ENCODE results near the gene ZNF385B. TPM values are rescaled to one million over a fixed set of nuclear protein-coding genes. Genes with fewer than 3 reads are reported as not detected.

ZNF385B gene
- total RNA-seq, 2 experiments from 2014 or later = not detected

DNA sequence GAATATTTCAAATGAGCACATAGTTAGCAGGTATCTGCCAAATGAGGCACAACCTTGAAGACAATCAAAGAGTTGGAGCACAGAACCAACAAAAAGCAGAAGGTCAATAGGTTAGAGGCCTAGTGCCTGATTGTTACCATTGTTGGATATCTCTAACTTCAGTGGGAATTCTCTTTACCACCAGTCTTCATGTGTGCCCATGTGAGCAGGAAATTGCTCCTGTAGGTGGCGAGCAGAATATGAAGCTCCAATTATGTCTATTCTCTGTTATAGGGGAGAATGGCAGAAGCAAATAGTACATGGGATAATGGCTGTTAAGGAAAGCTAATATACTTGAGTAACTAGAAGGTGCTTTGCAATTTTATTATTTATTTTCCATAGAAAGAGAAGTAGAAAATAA lies 14.9 kb upstream of the ZNF385B start:
- Mint-ChIP-seq H3K9me3 (no peaks in the 10 kb centered on the region), H3K4me1 (no peaks in the 10 kb centered on the region), H3K27me3 (peaks cover 4% of the 10 kb centered on the region), H3K4me3 (no peak overlapping the region), H3K36me3 (no peaks in the 10 kb centered on the region), H3K27ac (no peak overlapping the region)
- ATAC-seq (ENCODE audit: low read depth) (no peak), DNase-seq (no peak)
- POLR2A ChIA-PET = no interaction called here

DNA sequence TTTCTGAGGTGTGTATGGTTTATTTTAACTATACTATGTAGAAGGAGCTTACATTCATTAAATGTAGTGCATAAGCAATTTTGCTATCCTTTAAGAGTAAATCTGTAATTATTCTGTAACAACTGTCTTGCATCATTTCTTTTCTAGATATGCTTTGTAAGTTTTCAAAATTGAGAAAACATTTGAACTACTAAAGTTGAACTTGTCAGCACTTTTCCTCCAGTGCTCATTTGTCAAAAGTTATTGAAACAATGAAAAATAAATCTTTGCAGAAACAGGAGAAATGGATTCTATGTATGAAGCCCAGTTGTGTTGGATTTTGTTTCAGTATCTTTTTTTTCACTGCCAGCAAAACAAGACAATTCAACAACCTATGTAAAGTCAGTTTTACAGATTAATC lies 14.5 kb upstream of the ZNF385B start:
- POLR2A ChIA-PET = no interaction called here
- H3K4me3 Mint-ChIP-seq = no peak overlapping the region
- H3K36me3 Mint-ChIP-seq = no peaks in the 10 kb centered on the region
- ATAC-seq (ENCODE audit: low read depth) (no peak), DNase-seq (no peak)
- no peaks in the 10 kb centered on the region for H3K9me3 Mint-ChIP-seq
- peaks cover 7% of the 10 kb centered on the region for H3K27me3 Mint-ChIP-seq
- H3K4me1 Mint-ChIP-seq = no peaks in the 10 kb centered on the region
- no peak overlapping the region for H3K27ac Mint-ChIP-seq

DNA sequence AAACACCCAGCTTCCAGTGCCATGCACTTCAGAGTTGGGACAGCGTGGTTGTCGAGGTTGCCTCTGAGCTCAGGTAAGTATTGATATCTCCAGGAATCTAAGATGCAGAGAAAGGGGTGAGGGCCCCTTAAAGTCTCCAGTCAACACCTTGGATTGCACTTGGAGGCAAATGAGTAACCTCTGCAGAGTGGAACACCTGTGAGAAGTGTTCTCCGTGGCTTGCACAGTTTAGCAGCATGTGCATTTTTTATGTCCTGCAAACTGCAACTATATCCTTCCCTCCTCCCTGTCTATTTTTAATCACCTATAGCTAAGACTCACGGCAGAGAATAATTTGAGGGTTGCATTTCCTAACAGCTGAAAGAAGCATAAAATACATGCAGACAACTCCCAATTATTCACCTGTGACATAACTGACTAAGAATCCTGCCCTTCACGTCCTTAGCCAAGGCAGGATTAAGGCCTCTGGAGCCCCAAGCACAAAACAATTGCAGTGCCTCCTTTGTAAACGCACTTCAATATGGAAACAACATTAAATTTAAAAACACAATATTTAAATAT lies 1.6 kb upstream of the ZNF385B start:
- Mint-ChIP-seq H3K4me1 (peaks cover 13% of the 10 kb centered on the region), H3K9me3 (no peaks in the 10 kb centered on the region), H3K27me3 (peaks cover 61% of the 10 kb centered on the region), H3K36me3 (no peaks in the 10 kb centered on the region), H3K27ac (no peak overlapping the region), H3K4me3 (no peak overlapping the region)
- ATAC-seq (ENCODE audit: low read depth) = no peak
- POLR2A ChIA-PET = no interaction called here
- no peak for DNase-seq

DNA sequence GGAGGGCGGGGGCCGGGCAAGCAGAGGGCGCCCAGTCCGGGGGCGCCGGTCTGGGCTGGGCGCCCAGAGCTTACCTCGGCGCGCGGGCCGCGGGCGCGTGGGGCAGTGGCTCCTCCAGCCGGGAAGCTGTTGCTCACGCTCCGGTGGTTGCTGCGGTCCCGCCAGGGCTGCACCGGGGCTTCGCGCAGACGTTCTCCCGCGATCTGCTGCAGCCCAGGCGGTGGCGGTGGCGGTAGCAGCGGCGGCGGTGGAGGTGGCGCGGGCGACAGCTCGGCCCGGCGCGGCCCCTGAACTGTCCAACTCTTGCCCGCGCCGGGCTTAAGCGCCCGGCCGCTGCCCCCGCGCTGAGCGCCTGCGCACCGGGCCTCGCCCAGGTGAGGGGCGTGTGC lies 391 bp downstream of the ZNF385B start:
- ATAC-seq (ENCODE audit: low read depth) = peak; percentile 47
- POLR2A ChIA-PET = no interaction called here
- Mint-ChIP-seq H3K36me3 (no peaks in the 10 kb centered on the region), H3K4me3 (no peak overlapping the region), H3K27ac (no peak overlapping the region), H3K4me1 (peaks cover 13% of the 10 kb centered on the region), H3K9me3 (no peaks in the 10 kb centered on the region), H3K27me3 (peaks cover 73% of the 10 kb centered on the region)
- peak; percentile 37 for DNase-seq

DNA sequence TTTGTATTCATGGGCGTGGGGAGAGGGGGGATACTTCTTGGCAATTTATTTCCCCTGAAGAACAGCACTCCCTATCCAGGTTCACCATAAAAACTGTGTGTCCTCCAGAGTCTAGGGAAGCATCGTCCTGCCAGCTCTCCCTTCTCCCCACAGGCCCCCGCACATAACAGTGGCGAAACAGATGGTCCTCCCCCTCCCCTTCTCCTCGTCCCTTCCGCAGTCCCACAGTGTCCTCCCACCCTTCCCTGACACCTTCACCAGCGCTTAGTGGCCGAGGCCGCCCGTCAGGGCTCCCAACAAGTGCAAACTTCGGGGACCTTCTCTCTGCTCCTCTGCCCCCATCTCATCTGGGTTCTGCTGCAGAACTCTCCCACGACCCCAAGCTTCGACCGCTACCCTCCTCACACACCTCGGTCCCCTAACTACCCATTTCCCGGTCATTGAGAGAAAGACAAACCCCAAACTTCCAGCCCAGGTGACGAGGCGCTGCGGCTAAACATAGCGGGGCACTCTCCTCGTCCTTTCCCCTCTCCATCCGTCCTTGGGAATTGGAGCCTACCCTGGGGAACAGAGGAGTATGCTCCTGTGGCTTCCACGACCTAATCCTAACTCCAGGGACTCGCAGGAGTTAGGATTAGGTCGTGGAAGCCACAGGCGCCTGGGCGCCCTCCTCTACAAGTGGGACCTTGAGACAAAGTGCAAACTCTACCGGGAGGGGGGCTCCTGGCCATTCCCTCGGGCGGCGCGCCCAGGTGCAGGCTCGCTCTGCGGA lies 971 bp downstream of the ZNF385B start:
- Mint-ChIP-seq H3K4me3 (peak overlapping the region; percentile 21), H3K9me3 (no peaks in the 10 kb centered on the region), H3K27me3 (peaks cover 77% of the 10 kb centered on the region), H3K4me1 (peaks cover 13% of the 10 kb centered on the region), H3K27ac (no peak overlapping the region), H3K36me3 (no peaks in the 10 kb centered on the region)
- POLR2A ChIA-PET = no interaction called here
- DNase-seq (no peak), ATAC-seq (ENCODE audit: low read depth) (no peak)

DNA sequence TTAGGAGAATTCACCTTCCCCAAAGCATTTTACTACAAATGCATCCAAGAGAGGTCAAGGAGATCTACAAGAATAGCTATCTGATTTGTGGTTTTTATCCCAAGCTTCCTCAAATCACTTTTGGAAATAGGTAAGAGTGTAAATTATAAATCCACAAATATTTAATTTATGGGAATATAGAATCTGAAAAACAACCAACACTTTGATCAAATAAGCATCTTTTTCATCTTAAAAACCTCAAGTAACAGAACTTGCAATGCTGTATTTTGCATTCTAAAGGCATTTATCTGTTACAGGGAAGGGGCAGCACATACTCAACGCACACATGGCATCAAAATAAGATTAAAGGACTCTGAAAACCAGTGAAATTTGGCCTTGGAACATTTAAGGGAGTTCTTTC lies 1.9 kb downstream of the ZNF385B start:
- no peak for DNase-seq
- Mint-ChIP-seq H3K4me1 (peaks cover 13% of the 10 kb centered on the region), H3K27me3 (peaks cover 80% of the 10 kb centered on the region), H3K36me3 (no peaks in the 10 kb centered on the region), H3K27ac (no peak overlapping the region), H3K9me3 (no peaks in the 10 kb centered on the region), H3K4me3 (no peak overlapping the region)
- POLR2A ChIA-PET = no interaction called here
- no peak for ATAC-seq (ENCODE audit: low read depth)

DNA sequence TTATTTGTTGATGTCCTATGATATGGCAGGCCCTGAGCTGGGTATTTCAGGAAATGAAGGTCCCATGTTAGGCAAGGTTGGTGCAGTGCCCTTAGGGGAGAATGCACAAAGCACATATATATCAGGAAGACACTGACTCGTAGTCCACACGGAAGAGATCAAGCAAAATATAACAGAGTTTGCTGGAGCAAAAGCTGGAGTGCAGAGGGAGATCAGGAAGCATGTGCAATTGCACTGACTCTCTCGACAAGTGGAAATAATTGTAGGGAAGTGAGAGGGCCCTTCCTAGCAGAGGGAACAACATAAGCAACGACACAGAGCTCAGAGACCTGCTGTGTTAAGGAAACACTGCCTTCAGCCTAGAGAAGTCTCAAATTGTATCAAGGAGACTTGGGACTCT lies 4.2 kb downstream of the ZNF385B start:
- Mint-ChIP-seq H3K36me3 (no peaks in the 10 kb centered on the region), H3K4me3 (no peak overlapping the region), H3K4me1 (peaks cover 13% of the 10 kb centered on the region), H3K27ac (no peak overlapping the region), H3K9me3 (no peaks in the 10 kb centered on the region), H3K27me3 (peaks cover 57% of the 10 kb centered on the region)
- POLR2A ChIA-PET = no interaction called here
- no peak for ATAC-seq (ENCODE audit: low read depth)
- DNase-seq = no peak

DNA sequence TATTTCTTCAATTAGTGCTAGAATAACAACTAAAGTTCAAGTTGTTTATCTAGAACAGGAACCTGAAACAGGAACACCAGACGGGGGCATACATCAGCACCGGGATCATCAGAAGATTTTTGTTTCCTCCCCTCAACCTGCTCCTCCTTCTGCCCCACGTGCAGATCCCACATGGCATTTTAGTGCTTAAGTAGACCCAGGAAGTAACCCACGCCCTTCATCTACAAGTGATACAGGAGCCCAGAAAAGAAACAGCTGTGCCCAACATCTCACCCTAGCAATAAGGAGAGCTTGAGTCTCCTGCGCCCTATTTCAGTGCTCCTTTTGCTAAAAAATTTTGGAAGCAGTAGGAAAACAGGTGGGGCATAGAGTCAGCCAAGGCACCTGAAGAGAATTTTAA lies 5.2 kb downstream of the ZNF385B start:
- no peak overlapping the region for H3K27ac Mint-ChIP-seq
- H3K4me3 Mint-ChIP-seq = no peak overlapping the region
- peaks cover 7% of the 10 kb centered on the region for H3K4me1 Mint-ChIP-seq
- POLR2A ChIA-PET = no interaction called here
- no peaks in the 10 kb centered on the region for H3K36me3 Mint-ChIP-seq
- H3K27me3 Mint-ChIP-seq = peaks cover 48% of the 10 kb centered on the region
- ATAC-seq (ENCODE audit: low read depth) (no peak), DNase-seq (no peak)
- no peaks in the 10 kb centered on the region for H3K9me3 Mint-ChIP-seq

DNA sequence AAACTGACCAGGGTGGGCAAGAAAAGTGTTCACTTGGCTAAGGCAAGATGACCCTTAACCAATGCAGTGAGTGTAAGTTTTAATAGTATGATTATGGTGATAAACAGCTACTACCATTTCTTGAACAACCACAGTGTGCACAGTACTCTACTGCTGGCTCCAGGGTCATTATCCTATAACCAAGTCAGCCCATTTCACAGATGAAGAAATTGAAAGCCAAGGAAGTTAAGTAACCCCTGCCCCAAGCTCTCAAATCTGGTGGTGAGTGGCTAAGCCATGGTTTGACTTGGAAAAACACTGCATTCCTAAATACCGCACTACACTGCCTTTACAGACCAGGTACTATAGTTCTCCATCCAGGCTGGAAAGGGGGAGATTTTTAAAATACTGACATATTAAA lies 5.7 kb downstream of the ZNF385B start:
- Mint-ChIP-seq H3K4me1 (peaks cover 7% of the 10 kb centered on the region), H3K36me3 (no peaks in the 10 kb centered on the region), H3K27me3 (peaks cover 48% of the 10 kb centered on the region), H3K4me3 (no peak overlapping the region), H3K9me3 (no peaks in the 10 kb centered on the region), H3K27ac (no peak overlapping the region)
- DNase-seq (no peak), ATAC-seq (ENCODE audit: low read depth) (no peak)
- POLR2A ChIA-PET = no interaction called here

DNA sequence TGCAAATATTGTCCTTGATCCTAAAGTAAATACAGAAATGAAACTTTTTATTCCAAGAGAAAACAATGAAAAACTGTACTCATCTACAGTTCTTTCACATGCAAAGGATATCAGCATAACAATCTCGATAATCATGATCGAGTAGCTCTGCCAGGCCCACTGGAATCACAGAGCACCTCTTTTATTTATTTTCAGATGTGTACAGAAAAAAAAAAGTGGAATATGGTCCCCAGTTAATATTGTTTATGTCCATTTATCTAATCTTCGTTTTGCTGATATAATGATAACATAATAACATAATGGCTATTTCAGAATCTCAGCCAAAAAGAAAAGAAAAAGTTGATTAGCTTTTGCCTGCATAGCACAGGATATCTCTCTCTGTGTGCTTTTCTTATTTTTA lies 6.5 kb downstream of the ZNF385B start:
- ATAC-seq (ENCODE audit: low read depth) (no peak), DNase-seq (no peak)
- H3K27me3 Mint-ChIP-seq = peaks cover 41% of the 10 kb centered on the region
- H3K9me3 Mint-ChIP-seq = no peaks in the 10 kb centered on the region
- H3K4me3 Mint-ChIP-seq = no peak overlapping the region
- H3K27ac Mint-ChIP-seq = no peak overlapping the region
- POLR2A ChIA-PET = no interaction called here
- H3K4me1 Mint-ChIP-seq = peaks cover under 1% of the 10 kb centered on the region
- no peaks in the 10 kb centered on the region for H3K36me3 Mint-ChIP-seq

DNA sequence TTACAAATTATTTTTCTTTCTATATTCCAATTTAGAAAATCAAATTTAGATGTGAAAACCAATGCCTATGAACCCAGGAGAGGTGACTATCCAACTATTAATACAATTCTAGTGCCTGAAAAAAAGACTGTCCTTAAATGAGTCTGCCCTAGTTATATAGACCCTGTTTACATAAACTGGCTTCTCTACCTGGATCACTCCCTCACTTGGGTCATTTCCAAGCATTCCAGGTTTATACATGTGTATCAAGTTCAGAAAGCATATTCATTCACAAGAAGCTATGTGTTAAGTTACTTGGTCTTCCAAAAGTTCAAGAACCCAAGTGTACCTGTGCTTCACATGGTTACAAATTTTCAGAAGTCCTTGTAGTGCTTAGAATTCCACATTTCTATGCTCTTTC lies 8.3 kb downstream of the ZNF385B start:
- no peaks in the 10 kb centered on the region for H3K36me3 Mint-ChIP-seq
- no peak for DNase-seq
- H3K4me3 Mint-ChIP-seq = no peak overlapping the region
- no peak for ATAC-seq (ENCODE audit: low read depth)
- POLR2A ChIA-PET = no interaction called here
- no peaks in the 10 kb centered on the region for H3K9me3 Mint-ChIP-seq
- H3K27me3 Mint-ChIP-seq = peaks cover 23% of the 10 kb centered on the region
- H3K4me1 Mint-ChIP-seq = no peaks in the 10 kb centered on the region
- H3K27ac Mint-ChIP-seq = no peak overlapping the region

DNA sequence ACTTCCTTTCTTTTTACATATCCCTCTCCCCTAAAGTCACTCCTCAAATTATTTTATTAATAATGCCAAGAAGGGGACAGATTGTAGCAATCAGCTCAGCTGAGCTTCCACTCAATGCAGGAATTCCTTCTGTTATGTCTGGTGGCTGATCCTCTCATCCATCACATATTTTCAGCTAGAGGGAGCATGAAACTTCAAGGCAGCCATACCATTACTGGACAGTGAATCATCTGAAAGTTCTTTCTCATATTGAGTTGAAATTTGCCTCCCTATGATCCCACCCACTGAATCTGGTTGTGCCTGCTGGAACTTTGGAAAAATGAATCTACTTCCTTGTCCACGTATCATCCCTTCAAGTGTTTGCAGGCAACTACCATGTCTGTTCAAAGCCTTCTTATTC lies 11.2 kb downstream of the ZNF385B start:
- ATAC-seq (ENCODE audit: low read depth) (no peak), DNase-seq (no peak)
- Mint-ChIP-seq H3K36me3 (no peaks in the 10 kb centered on the region), H3K27ac (no peak overlapping the region), H3K27me3 (peaks cover 2% of the 10 kb centered on the region), H3K4me1 (no peaks in the 10 kb centered on the region), H3K9me3 (no peaks in the 10 kb centered on the region), H3K4me3 (no peak overlapping the region)
- POLR2A ChIA-PET = no interaction called here

DNA sequence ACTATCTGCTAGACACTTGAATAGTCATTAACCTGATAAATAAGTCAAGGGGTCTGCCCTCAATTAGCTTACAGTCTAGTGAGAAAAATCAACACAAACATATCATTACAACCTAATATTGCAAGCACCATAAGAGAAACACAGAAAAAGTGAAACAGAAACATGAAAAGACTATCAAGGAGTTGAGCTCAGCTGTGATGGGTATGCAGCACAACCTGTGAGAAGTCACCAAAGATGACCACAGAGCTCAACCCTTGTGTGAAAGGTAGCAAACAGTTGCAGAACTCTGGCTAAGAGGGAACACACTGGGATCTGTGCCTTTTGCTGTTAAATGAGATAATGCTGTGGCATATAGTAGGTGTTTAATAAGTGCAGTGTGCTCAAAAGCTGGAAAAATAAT lies 11.7 kb downstream of the ZNF385B start:
- H3K36me3 Mint-ChIP-seq = no peaks in the 10 kb centered on the region

DNA sequence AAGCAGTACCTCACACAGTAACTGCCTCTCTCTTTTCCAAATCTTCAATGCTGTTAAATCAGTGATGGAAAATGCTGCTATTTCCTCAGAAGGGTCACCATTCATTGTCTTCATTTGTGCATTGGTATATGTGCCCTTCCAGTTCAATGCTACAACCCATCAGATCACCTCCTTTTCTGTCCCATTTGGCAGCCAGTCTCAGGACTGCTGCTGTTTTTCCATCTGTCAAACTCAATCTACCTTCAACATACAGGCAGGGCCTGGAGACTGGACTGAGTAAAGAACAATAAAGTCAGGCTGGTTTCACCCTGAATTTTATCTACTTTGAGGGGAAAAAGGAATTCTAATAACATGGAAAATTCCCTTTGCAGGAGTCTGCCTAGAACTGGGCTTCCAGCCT lies 17.9 kb downstream of the ZNF385B start:
- no peak overlapping the region for H3K27ac Mint-ChIP-seq
- DNase-seq = no peak
- POLR2A ChIA-PET = no interaction called here
- no peak overlapping the region for H3K4me3 Mint-ChIP-seq
- H3K36me3 Mint-ChIP-seq = no peaks in the 10 kb centered on the region
- no peaks in the 10 kb centered on the region for H3K4me1 Mint-ChIP-seq
- H3K27me3 Mint-ChIP-seq = peaks cover 16% of the 10 kb centered on the region
- no peaks in the 10 kb centered on the region for H3K9me3 Mint-ChIP-seq
- no peak for ATAC-seq (ENCODE audit: low read depth)

More for the DNA sequence above, 11.7 kb downstream of the ZNF385B start:
- no peak overlapping the region for H3K27ac Mint-ChIP-seq
- ATAC-seq (ENCODE audit: low read depth) (no peak), DNase-seq (no peak)
- POLR2A ChIA-PET = no interaction called here
- H3K9me3 Mint-ChIP-seq = no peaks in the 10 kb centered on the region
- H3K27me3 Mint-ChIP-seq = no peaks in the 10 kb centered on the region
- H3K4me3 Mint-ChIP-seq = no peak overlapping the region
- H3K4me1 Mint-ChIP-seq = no peaks in the 10 kb centered on the region

All from activated naive CD8-positive, alpha-beta T cell treated with anti-CD3 and anti-CD28 coated beads, Interleukin-2, amount 10 ng/mL, durations not matched to agents 7 days and 5 days (primary cell).